H9 (cell line): ENCODE measurements around the gene REXO2. TPM values are rescaled to one million over a fixed set of nuclear protein-coding genes. Genes with fewer than 3 reads are reported as not detected.

Experiments used
- DNase-seq: peaks from one replicate; pipeline ENCODE4 v3.0.0-alpha.2; 2017
- H2AFZ ChIP-seq: one replicate; pipeline ENCODE4 v1.6.1; 2013; ENCODE audit warnings: mild to moderate bottlenecking, low read length, control low read depth, moderate library complexity
- H2AK5ac ChIP-seq: 2 replicates; pipeline ENCODE4 v1.6.1; 2013; ENCODE audit warnings: low read length, control low read depth, mixed read lengths; ENCODE audit not compliant: insufficient read length
- H2BK120ac ChIP-seq: one replicate; pipeline ENCODE4 v1.6.1; 2013; ENCODE audit warnings: low read depth, mild to moderate bottlenecking, low read length, control low read depth, inconsistent platforms; ENCODE audit not compliant: poor library complexity, severe bottlenecking
- H2BK12ac ChIP-seq: 2 replicates; pipeline ENCODE4 v1.6.1; 2013; ENCODE audit warnings: low read length, control low read depth, mixed read lengths, low read depth; ENCODE audit not compliant: insufficient read length
- H2BK15ac ChIP-seq: 2 replicates; pipeline ENCODE4 v1.6.1; 2013; ENCODE audit warnings: low read depth, low read length, control low read depth
- H2BK20ac ChIP-seq: one replicate; pipeline ENCODE4 v1.6.1; 2013; ENCODE audit warnings: low read depth, mild to moderate bottlenecking, low read length, control low read depth, inconsistent platforms; ENCODE audit not compliant: poor library complexity, severe bottlenecking
- H2BK5ac ChIP-seq: 2 replicates; pipeline ENCODE4 v1.6.1; 2013; ENCODE audit warnings: low read length, control low read depth, mixed read lengths; ENCODE audit not compliant: insufficient read length
- H3K14ac ChIP-seq: 2 replicates; pipeline ENCODE4 v1.6.1; 2013; ENCODE audit warnings: low read length, control low read depth; ENCODE audit not compliant: insufficient read depth
- H3K18ac ChIP-seq: 2 replicates; pipeline ENCODE4 v1.6.1; 2013; ENCODE audit warnings: low read depth, mild to moderate bottlenecking, mixed read lengths, low read length, control low read depth; ENCODE audit not compliant: insufficient read length
- H3K23ac ChIP-seq: 2 replicates; pipeline ENCODE4 v1.6.1; 2013; ENCODE audit warnings: low read length, control low read depth, mixed read lengths, low read depth; ENCODE audit not compliant: insufficient read length
- H3K23me2 ChIP-seq: 2 replicates; pipeline ENCODE4 v1.6.1; 2013; ENCODE audit warnings: low read depth, mild to moderate bottlenecking, mixed read lengths, low read length, control low read depth; ENCODE audit not compliant: insufficient read length, poor library complexity, severe bottlenecking
- H3K27ac ChIP-seq: 2 replicates; pipeline ENCODE4 v1.5.1; 2013; ENCODE audit warnings: low read length, control low read depth, mixed read lengths, low read depth; ENCODE audit not compliant: insufficient read length
- H3K27me3 ChIP-seq: 2 replicates; pipeline ENCODE4 v1.6.1; 2013; ENCODE audit warnings: low read length, control low read depth, inconsistent platforms; ENCODE audit not compliant: insufficient read depth
- H3K4ac ChIP-seq: 2 replicates; pipeline ENCODE4 v1.6.1; 2013; ENCODE audit warnings: low read depth, mild to moderate bottlenecking, control low read depth, inconsistent platforms, low read length, moderate library complexity
- H3K4me1 ChIP-seq: 2 replicates; pipeline ENCODE4 v1.6.1; 2013; ENCODE audit warnings: low read length, control low read depth, inconsistent platforms; ENCODE audit not compliant: insufficient read depth
- H3K4me2 ChIP-seq: 2 replicates; pipeline ENCODE4 v1.6.1; 2013; ENCODE audit warnings: low read length, control low read depth, mixed read lengths; ENCODE audit not compliant: insufficient read length, insufficient read depth
- H3K56ac ChIP-seq: 2 replicates; pipeline ENCODE4 v1.6.1; 2013; ENCODE audit warnings: low read depth, mild to moderate bottlenecking, mixed read lengths, low read length, control low read depth; ENCODE audit not compliant: insufficient read length
- H3K79me1 ChIP-seq: 2 replicates; pipeline ENCODE4 v1.6.1; 2013; ENCODE audit warnings: low read depth, mild to moderate bottlenecking, moderate library complexity, low read length, control low read depth, inconsistent platforms; ENCODE audit not compliant: insufficient read depth, poor library complexity, severe bottlenecking
- H3K79me2 ChIP-seq: 2 replicates; pipeline ENCODE4 v1.6.1; 2013; ENCODE audit warnings: low read length, control low read depth, inconsistent platforms; ENCODE audit not compliant: insufficient read depth
- H3K9ac ChIP-seq: 2 replicates; pipeline ENCODE4 v1.6.1; 2013; ENCODE audit warnings: low read length, control low read depth, mixed read lengths; ENCODE audit not compliant: insufficient read length; ENCODE audit errors: extremely low read depth
- H3K9me3 ChIP-seq: one replicate; pipeline ENCODE4 v1.6.1; 2013; ENCODE audit warnings: low read depth, low read length, inconsistent platforms; ENCODE audit not compliant: control insufficient read depth
- H3T11ph ChIP-seq: one replicate; pipeline ENCODE4 v1.6.1; 2013; ENCODE audit warnings: mild to moderate bottlenecking, low read length, control low read depth, inconsistent platforms
- H4K20me1 ChIP-seq: one replicate; pipeline ENCODE4 v1.6.1; 2013; ENCODE audit not compliant: control insufficient read depth, insufficient read length, insufficient read depth
- H4K5ac ChIP-seq: 2 replicates; pipeline ENCODE4 v1.6.1; 2013; ENCODE audit warnings: low read depth, mild to moderate bottlenecking, mixed read lengths, low read length, control low read depth; ENCODE audit not compliant: insufficient read length
- H4K8ac ChIP-seq: replicated peaks from 2 replicates; pipeline ENCODE4 v1.6.1; 2013; ENCODE audit warnings: low read length, control low read depth, mixed read lengths, low read depth; ENCODE audit not compliant: insufficient read length
- H4K91ac ChIP-seq: 2 replicates; pipeline ENCODE4 v1.6.1; 2013; ENCODE audit warnings: low read depth, mild to moderate bottlenecking, moderate library complexity, mixed read lengths, low read length, control low read depth; ENCODE audit not compliant: insufficient read length
- H3K27ac Mint-ChIP-seq, 3 experiments: 2 replicates in 2 of 3; 3 replicates in 1 of 3; pipeline ENCODE4 v1.8.0; 2020 to 2021; ENCODE audit warnings: mixed read lengths in 3 of 3, mild to moderate bottlenecking in 1 of 3, moderate library complexity in 1 of 3
- H3K27me3 Mint-ChIP-seq: 2 replicates; pipeline ENCODE4 v1.8.0; 2021; ENCODE audit warnings: low read depth, mild to moderate bottlenecking, moderate library complexity, mixed read lengths
- H3K36me3 Mint-ChIP-seq, 3 experiments: 2 replicates in 2 of 3; 3 replicates in 1 of 3; pipeline ENCODE4 v1.8.0; 2020 to 2021; ENCODE audit warnings: low read depth in 3 of 3, mixed read lengths in 3 of 3; ENCODE audit not compliant: insufficient read depth in 1 of 3
- H3K4me1 Mint-ChIP-seq, 2 experiments: 2 replicates each; pipeline ENCODE4 v1.8.0; 2020; ENCODE audit warnings: mixed read lengths in 2 of 2
- H3K4me3 Mint-ChIP-seq, 2 experiments: 2 replicates in 1 of 2; 3 replicates in 1 of 2; pipeline ENCODE4 v1.8.0; 2020 to 2021; ENCODE audit warnings: mild to moderate bottlenecking in 2 of 2, mixed read lengths in 2 of 2, moderate library complexity in 1 of 2
- H3K9me3 Mint-ChIP-seq, 2 experiments: 2 replicates in 1 of 2; 3 replicates in 1 of 2; pipeline ENCODE4 v1.8.0; 2020; ENCODE audit warnings: mild to moderate bottlenecking in 2 of 2, mixed read lengths in 2 of 2, moderate library complexity in 1 of 2
- CTCF ChIP-seq: fragments of 200-600 bp; sonication (generic); conservative IDR thresholded peaks from 3 replicates; pipeline ENCODE4 v1.8.0; 2021; ENCODE audit warnings: antibody characterized with exemption, mild to moderate bottlenecking
- total RNA-seq: library from RNA; stranded (reverse); gene quantifications from 2 replicates; pipeline ENCODE4 v1.2.1, GENCODE V29; 2021

The REXO2 gene
- total RNA-seq, 1 experiment from 2014 or later: 92.8 TPM

DNA sequence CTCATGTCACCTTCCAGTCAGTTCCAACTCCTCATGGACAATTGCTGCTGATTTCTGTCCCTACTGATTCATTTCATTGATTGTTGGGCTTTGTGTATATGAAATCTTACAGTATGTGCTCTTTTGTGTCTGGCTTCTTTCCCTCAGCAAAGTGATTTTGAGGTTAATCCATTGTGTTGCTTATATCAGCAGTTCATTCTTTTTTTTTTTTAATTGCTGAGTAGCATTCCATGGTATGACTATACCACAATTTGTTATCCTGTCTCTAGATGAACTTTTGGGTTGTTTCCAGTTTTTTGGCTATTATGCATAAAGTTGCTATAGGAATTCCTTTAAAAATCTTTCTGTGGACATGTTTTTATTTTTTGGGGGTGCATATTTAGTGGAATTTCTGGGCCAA lies 60.5 kb downstream of the REXO2 start:
- no peak for TF ChIP-seq CTCF

More for the DNA sequence above, 60.5 kb downstream of the REXO2 start:
- Histone ChIP-seq H2BK120ac (no peak overlapping the region), H2BK12ac (no peak overlapping the region), H3K18ac (no peak overlapping the region), H3K79me1 (no peaks in the 10 kb centered on the region), H3T11ph (no peak overlapping the region), H2AK5ac (no peak overlapping the region), H3K9me3 (no peaks in the 10 kb centered on the region), H2AFZ (no peak overlapping the region), H3K79me2 (no peaks in the 10 kb centered on the region), H3K4ac (no peak overlapping the region), H3K23ac (no peak overlapping the region), H3K27ac (no peak overlapping the region), H4K20me1 (no peaks in the 10 kb centered on the region), H4K91ac (no peak overlapping the region), H2BK5ac (no peak overlapping the region), H3K4me1 (no peaks in the 10 kb centered on the region), H4K5ac (no peak overlapping the region), H3K23me2 (no peaks in the 10 kb centered on the region), H2BK15ac (no peak overlapping the region), H3K14ac (no peak overlapping the region), H2BK20ac (no peak overlapping the region), H3K9ac (no peak overlapping the region), H3K56ac (no peak overlapping the region), H3K4me2 (no peak overlapping the region), H4K8ac (no peak overlapping the region), H3K27me3 (no peaks in the 10 kb centered on the region)
- Mint-ChIP-seq H3K9me3 (no peaks in the 10 kb centered on the region; a peak in 1 of 5 replicates), H3K4me1 (no peaks in the 10 kb centered on the region), H3K4me3 (no peak overlapping the region), H3K27me3 (no peaks in the 10 kb centered on the region), H3K36me3 (no peaks in the 10 kb centered on the region; a peak in 2 of 7 replicates), H3K27ac (no peak overlapping the region)
- DNase-seq: no peak

Other genes with a start within 250 kb of the REXO2 start
- gene NNMT, start 143.1 kb upstream of the REXO2 start, total RNA-seq: not detected in 2 replicates
- 3.5 and 5.3 TPM in 2 replicates for gene C11orf71, start 39.0 kb upstream of the REXO2 start, total RNA-seq
- 55.5 and 56.4 TPM in 2 replicates for gene RBM7, start 38.8 kb upstream of the REXO2 start, total RNA-seq
- not detected in 2 replicates for gene NXPE1, start 120.4 kb downstream of the REXO2 start, total RNA-seq
- gene NXPE4, start 156.3 kb downstream of the REXO2 start, total RNA-seq: not detected in 2 replicates
- 0.11 TPM in 1 of 2 replicates, not detected in the other for gene NXPE2, start 239.1 kb downstream of the REXO2 start, total RNA-seq